Keratinocyte (primary cell): ENCODE results near the gene DCLK1.

Experiments
- EZH2 ChIP-seq: IDR thresholded peaks from one replicate; pipeline ENCODE4 v1.6.1; 2012; ENCODE audit warnings: inconsistent platforms, mild to moderate bottlenecking, low read length, moderate library complexity
- TF ChIP-seq, protein P1 (sequence below), 3 experiments: IDR thresholded peaks in 1 of 3; conservative IDR thresholded peaks in 1 of 3; optimal IDR thresholded peaks in 1 of 3; 2 replicates in 2 of 3; 3 replicates in 1 of 3; pipeline versions ENCODE3 to v1.5.1; 2011; ENCODE audit warnings: low read length in 3 of 3, mild to moderate bottlenecking in 3 of 3, moderate library complexity in 2 of 3, control low read depth in 1 of 3, inconsistent platforms in 1 of 3; ENCODE audit not compliant: insufficient read depth in 2 of 3; ENCODE audit errors: extremely low read depth in 1 of 3

DNA sequence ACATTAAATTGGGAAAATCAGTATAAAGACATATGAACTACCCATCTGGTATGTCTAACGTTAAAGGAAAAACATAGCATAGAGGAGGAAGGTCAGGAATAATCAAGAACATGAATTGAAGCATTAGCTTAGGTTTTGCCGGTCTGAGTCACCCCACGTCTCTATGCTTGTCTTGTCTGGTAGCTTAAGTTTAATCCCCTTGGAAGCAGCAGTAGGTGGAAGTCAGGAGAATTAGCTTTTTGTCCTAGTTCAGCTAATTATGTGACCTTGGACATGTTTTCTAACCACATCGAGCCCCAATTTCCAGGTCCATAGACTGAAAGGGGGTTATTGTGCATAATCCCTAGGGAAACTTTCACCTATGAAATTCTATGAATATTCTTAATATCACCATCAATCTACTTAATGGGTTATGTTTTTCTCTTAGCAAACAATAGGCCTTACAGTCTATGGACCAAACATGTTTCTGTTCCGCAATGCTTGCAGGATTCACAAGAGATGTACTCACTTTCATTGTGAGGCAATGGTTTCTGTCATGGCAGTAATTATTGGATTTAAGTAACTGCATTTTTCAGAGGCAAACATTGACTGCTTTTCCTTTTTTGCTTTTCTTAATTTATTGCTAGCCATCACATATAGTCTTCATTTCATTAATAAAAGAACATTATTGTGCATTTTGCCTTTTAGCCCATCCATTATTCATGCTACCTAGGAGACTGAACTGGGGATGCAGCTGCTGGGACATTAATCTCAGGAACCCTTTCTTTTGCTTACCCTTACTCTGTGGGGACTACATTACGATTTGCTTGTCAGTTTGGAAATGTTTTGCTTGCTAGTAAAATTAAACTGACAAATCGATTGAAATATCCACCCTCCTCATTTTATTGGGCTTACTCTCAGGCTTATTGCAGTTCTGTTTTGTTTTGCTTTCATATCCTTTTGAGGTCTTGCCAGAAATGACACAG, 349.9 kb downstream of the DCLK1 start:
- TF ChIP-seq EZH2: no peak
- TF ChIP-seq, protein P1, sequence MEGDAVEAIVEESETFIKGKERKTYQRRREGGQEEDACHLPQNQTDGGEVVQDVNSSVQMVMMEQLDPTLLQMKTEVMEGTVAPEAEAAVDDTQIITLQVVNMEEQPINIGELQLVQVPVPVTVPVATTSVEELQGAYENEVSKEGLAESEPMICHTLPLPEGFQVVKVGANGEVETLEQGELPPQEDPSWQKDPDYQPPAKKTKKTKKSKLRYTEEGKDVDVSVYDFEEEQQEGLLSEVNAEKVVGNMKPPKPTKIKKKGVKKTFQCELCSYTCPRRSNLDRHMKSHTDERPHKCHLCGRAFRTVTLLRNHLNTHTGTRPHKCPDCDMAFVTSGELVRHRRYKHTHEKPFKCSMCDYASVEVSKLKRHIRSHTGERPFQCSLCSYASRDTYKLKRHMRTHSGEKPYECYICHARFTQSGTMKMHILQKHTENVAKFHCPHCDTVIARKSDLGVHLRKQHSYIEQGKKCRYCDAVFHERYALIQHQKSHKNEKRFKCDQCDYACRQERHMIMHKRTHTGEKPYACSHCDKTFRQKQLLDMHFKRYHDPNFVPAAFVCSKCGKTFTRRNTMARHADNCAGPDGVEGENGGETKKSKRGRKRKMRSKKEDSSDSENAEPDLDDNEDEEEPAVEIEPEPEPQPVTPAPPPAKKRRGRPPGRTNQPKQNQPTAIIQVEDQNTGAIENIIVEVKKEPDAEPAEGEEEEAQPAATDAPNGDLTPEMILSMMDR (optimal IDR thresholded peaks at IDR 0.05 in 1 of 3, IDR thresholded peaks at IDR 0.05 in 1 of 3, conservative IDR thresholded peaks at IDR 0.05 in 1 of 3; ENCODE audit: extremely low read depth in 1 of 3, insufficient read depth in 2 of 3, low read length in 3 of 3): no peak
